IMR-90 (cell line): ENCODE data around the gene PCDHGB3. TPM values are rescaled to one million over a fixed set of nuclear protein-coding genes. Genes with fewer than 3 reads are reported as not detected.
"Not testable (repeated sequence)": the region's sequence is repeated elsewhere in the genome, so short reads cannot be mapped to it uniquely, and the experiment has no call there.

Source experiments
- ATAC-seq: fragments of 200-7000 bp; cut with Tn5 transposase; 2 replicates; pipeline ENCODE4 v1.9.1; 2020; ENCODE audit warnings: low read depth, mild to moderate bottlenecking, moderate library complexity
- BruUV-seq: library from RNA; stranded (reverse); fragments of 400-500 nt; replicated peaks from 2 replicates; lab custom pipeline; 2021; lab: Mats Ljungman, UMichigan
- CTCF ChIA-PET: fragments of 300-600 bp; formaldehyde crosslinking; extraction: SDS; loops from one replicate; lab custom pipeline; 2021; ENCODE audit warnings: antibody characterized with exemption; lab: Yijun Ruan, JAX
- POLR2A ChIA-PET: fragments of 300-600 bp; sonication (Branson Sonifier 250); formaldehyde crosslinking; loops from one replicate; lab custom pipeline; 2022; ENCODE audit warnings: antibody characterized with exemption; ENCODE audit not compliant: unreplicated experiment; lab: Charles Lee
- DNase-seq: peaks from one replicate; pipeline ENCODE4 v3.0.0; 2013
- H2AFZ ChIP-seq: replicated peaks from 2 replicates; pipeline ENCODE3; 2013; ENCODE audit warnings: low read length, mild to moderate bottlenecking; ENCODE audit not compliant: poor library complexity
- H2AK5ac ChIP-seq: 2 replicates; pipeline ENCODE4 v1.6.1; 2013; ENCODE audit warnings: low read depth, low read length, inconsistent platforms
- H2AK9ac ChIP-seq: replicated peaks from 2 replicates; pipeline ENCODE3; 2013; ENCODE audit warnings: mild to moderate bottlenecking, low read depth, low read length, moderate library complexity; ENCODE audit not compliant: poor library complexity
- H2BK120ac ChIP-seq: 2 replicates; pipeline ENCODE4 v1.6.1; 2013; ENCODE audit warnings: low read depth, low read length, inconsistent platforms
- H2BK15ac ChIP-seq: 3 replicates; pipeline ENCODE4 v1.6.1; 2013; ENCODE audit warnings: low read depth, low read length, inconsistent platforms
- H2BK20ac ChIP-seq: 2 replicates; pipeline ENCODE4 v1.6.1; 2013; ENCODE audit warnings: low read depth, mild to moderate bottlenecking, inconsistent platforms, low read length, moderate library complexity
- H2BK5ac ChIP-seq: 2 replicates; pipeline ENCODE4 v1.6.1; 2013; ENCODE audit warnings: mild to moderate bottlenecking, low read depth, low read length, inconsistent platforms; ENCODE audit not compliant: poor library complexity, severe bottlenecking
- H3K14ac ChIP-seq: replicated peaks from 2 replicates; pipeline ENCODE4 v1.6.1; 2013; ENCODE audit warnings: low read depth, low read length, inconsistent platforms
- H3K18ac ChIP-seq: 2 replicates; pipeline ENCODE4 v1.6.1; 2013; ENCODE audit warnings: low read depth, low read length, control low read depth
- H3K23ac ChIP-seq: 2 replicates; pipeline ENCODE4 v1.6.1; 2013; ENCODE audit warnings: low read depth, low read length, inconsistent platforms
- H3K27ac ChIP-seq: 2 replicates; pipeline ENCODE4 v1.5.1; 2013; ENCODE audit warnings: mild to moderate bottlenecking, control low read depth, low read length; ENCODE audit not compliant: insufficient read depth
- H3K27me3 ChIP-seq: 2 replicates; pipeline ENCODE4 v1.6.1; 2013; ENCODE audit warnings: low read length; ENCODE audit not compliant: control insufficient read depth, insufficient read depth
- H3K36me3 ChIP-seq: 2 replicates; pipeline ENCODE4 v1.6.1; 2013; ENCODE audit warnings: low read length, mixed read lengths; ENCODE audit not compliant: control insufficient read depth, insufficient read depth
- H3K4ac ChIP-seq: 2 replicates; pipeline ENCODE4 v1.6.1; 2013; ENCODE audit warnings: low read depth, low read length, inconsistent platforms
- H3K4me1 ChIP-seq: 2 replicates; pipeline ENCODE4 v1.6.1; 2013; ENCODE audit warnings: low read length, mixed read lengths; ENCODE audit not compliant: control insufficient read depth, insufficient read depth
- H3K4me2 ChIP-seq: 2 replicates; pipeline ENCODE4 v1.6.1; 2013; ENCODE audit warnings: low read depth, mild to moderate bottlenecking, control low read depth, low read length, moderate library complexity
- H3K4me3 ChIP-seq: 2 replicates; pipeline ENCODE4 v1.5.1; 2013; ENCODE audit warnings: low read depth, mild to moderate bottlenecking, control low read depth, low read length, moderate library complexity; ENCODE audit not compliant: insufficient read depth
- H3K56ac ChIP-seq: 2 replicates; pipeline ENCODE4 v1.6.1; 2013; ENCODE audit warnings: low read length, inconsistent platforms; ENCODE audit not compliant: insufficient read depth; ENCODE audit errors: extremely low read depth
- H3K79me1 ChIP-seq, 2 experiments: 2 replicates each; pipeline ENCODE4 v1.6.1; 2013; ENCODE audit warnings: low read length in 2 of 2, inconsistent platforms in 1 of 2, low read depth in 1 of 2
- H3K9ac ChIP-seq: 2 replicates; pipeline ENCODE4 v1.6.1; 2013; ENCODE audit warnings: low read depth, low read length, control low read depth
- H3K9me1 ChIP-seq: 2 replicates; pipeline ENCODE4 v1.6.1; 2013; ENCODE audit warnings: low read length, inconsistent platforms; ENCODE audit not compliant: insufficient read depth
- H3K9me3 ChIP-seq: 2 replicates; pipeline ENCODE4 v1.6.1; 2013; ENCODE audit warnings: low read length; ENCODE audit not compliant: control insufficient read depth, insufficient read depth
- H4K20me1 ChIP-seq: 2 replicates; pipeline ENCODE4 v1.6.1; 2013; ENCODE audit warnings: low read length, inconsistent platforms; ENCODE audit not compliant: insufficient read depth
- H4K5ac ChIP-seq: 2 replicates; pipeline ENCODE4 v1.6.1; 2013; ENCODE audit warnings: mild to moderate bottlenecking, low read depth, low read length, control low read depth
- H4K8ac ChIP-seq, 2 experiments: 2 replicates each; pipeline ENCODE4 v1.6.1; 2013; ENCODE audit warnings: low read depth in 2 of 2, low read length in 2 of 2, control low read depth in 1 of 2, inconsistent platforms in 1 of 2
- H4K91ac ChIP-seq: 2 replicates; pipeline ENCODE4 v1.6.1; 2013; ENCODE audit warnings: low read depth, low read length, inconsistent platforms; ENCODE audit not compliant: insufficient read depth
- WGBS, 2 experiments: methylation state at CpG; one replicate each; pipeline versions ENCODE4 v1.1.5 to v1.1.7; 2013; ENCODE audit warnings: missing lambda C conversion rate in 2 of 2; ENCODE audit not compliant: insufficient read length in 1 of 2; ENCODE audit errors: extremely low coverage in 2 of 2; 5-methylcytosine and 5-hydroxymethylcytosine counted together
- dilution Hi-C: fragments of 300-500 bp; cut with HindIII; formaldehyde crosslinking; loops from one replicate; pipeline ENCODE4 v1.14.3; 2018; ENCODE audit warnings: low sequenced_read_pairs; ENCODE audit not compliant: unreplicated experiment
- in situ Hi-C: fragments of 300-500 bp; cut with MboI; formaldehyde crosslinking; loops from 3 replicates; pipeline ENCODE4 v1.14.3; 2019; ENCODE audit warnings: low sequenced_read_pairs, inconsistent platforms, mixed read lengths
- intact Hi-C: fragments of 100-400 bp; cut with micrococcal nuclease; formaldehyde crosslinking; loops from 2 replicates; pipeline ENCODE4 v1.10.0; 2022
- polyA plus RNA-seq, 3 experiments: library from polyadenylated mRNA; depleted of rRNA; stranded (reverse); fragments of >200 nt; gene quantifications; 2 replicates each; pipeline ENCODE4 v1.2.3, GENCODE V29; 2012; ENCODE audit warnings: low replicate concordance in 1 of 3
- total RNA-seq: library from RNA; depleted of rRNA; stranded (reverse); fragments of >200 nt; gene quantifications from 2 replicates; pipeline ENCODE4 v1.2.3, GENCODE V29; 2012

The PCDHGB3 gene
- total and polyA plus RNA-seq, 2 of the 4 experiments (the other 2 are of a cell fraction): 3.4 to 5.9 TPM

DNA sequence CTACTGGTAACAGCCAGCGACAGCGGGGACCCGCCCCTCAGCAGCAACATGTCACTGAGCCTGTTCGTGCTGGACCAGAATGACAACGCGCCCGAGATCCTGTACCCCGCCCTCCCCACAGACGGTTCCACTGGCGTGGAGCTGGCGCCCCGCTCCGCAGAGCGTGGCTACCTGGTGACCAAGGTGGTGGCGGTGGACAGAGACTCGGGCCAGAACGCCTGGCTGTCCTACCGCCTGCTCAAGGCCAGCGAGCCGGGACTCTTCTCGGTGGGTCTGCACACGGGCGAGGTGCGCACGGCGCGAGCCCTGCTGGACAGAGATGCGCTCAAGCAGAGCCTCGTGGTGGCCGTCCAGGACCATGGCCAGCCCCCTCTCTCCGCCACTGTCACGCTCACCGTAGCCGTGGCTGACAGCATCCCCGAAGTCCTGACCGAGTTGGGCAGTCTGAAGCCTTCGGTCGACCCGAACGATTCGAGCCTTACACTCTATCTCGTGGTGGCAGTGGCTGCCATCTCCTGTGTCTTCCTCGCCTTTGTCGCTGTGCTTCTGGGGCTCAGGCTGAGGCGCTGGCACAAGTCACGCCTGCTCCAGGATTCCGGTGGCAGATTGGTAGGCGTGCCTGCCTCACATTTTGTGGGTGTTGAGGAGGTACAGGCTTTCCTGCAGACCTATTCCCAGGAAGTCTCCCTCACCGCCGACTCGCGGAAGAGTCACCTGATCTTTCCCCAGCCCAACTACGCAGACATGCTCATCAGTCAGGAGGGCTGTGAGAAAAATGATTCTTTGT is 24.6 kb downstream of the PCDHGB3 start:
- H3K14ac ChIP-seq, H2AFZ ChIP-seq, POLR2A ChIA-PET, H3K23ac ChIP-seq, H2BK15ac ChIP-seq, intact Hi-C loops, H2BK5ac ChIP-seq, H2BK20ac ChIP-seq, H3K79me1 ChIP-seq, H3K9me1 ChIP-seq, H3K18ac ChIP-seq, H4K5ac ChIP-seq, H2BK120ac ChIP-seq, H3K27me3 ChIP-seq, dilution Hi-C loops, H3K9ac ChIP-seq, DNase-seq, H4K91ac ChIP-seq, H2AK5ac ChIP-seq, H3K4me1 ChIP-seq, H3K27ac ChIP-seq, H4K8ac ChIP-seq, ATAC-seq, H3K56ac ChIP-seq, H3K4me2 ChIP-seq, H2AK9ac ChIP-seq, H3K4ac ChIP-seq, H4K20me1 ChIP-seq, in situ Hi-C loops, BruUV-seq, H3K4me3 ChIP-seq: not testable (repeated sequence)
- WGBS, 2 experiments: 30% methylated on average over 2 of the region's 53 CpGs; no CpG with 5 or more reads in 1 of the 2 experiments
- Histone ChIP-seq H3K36me3 (peaks cover 23% of the 10 kb centered on the region), H3K9me3 (peaks cover 46% of the 10 kb centered on the region)
- CTCF ChIA-PET: interaction anchor here (0.6 kb wide), 1 partner anchor 202 kb away, joined by 3 read pairs; no protein-coding TSS in a partner anchor
